Measurements from ENCODE around the gene GIPC2.
"Not testable (repeated sequence)": the region's sequence is repeated elsewhere in the genome, so short reads cannot be mapped to it uniquely, and the experiment has no call there.

GIPC2 gene

GRCh38 chr1:78045926-78046778 lies at the start of gene GIPC2:
Gene GIPC2, plus strand, starts transcription at chr1:78045966. Its CDS starts 129 bp downstream, at chr1:78046095.
- TF ChIP-seq CTCF (IDR thresholded peaks at IDR 0.05), result no peak
- no peak for DNase-seq (ENCODE audit: low spot score)
- H3K4me3 ChIP-seq, result peak within 1 kb of the TSS; percentile 85
- peak within 1 kb of the TSS; percentile 61 to 75 for H3K27ac ChIP-seq

- H3K4me3 ChIP-seq, result no peak overlapping the region
- DNase-seq (ENCODE audit: low spot score), result no peak
- no peak for TF ChIP-seq CTCF (IDR thresholded peaks at IDR 0.05)
- H3K27ac ChIP-seq, result no peak overlapping the region
Measured at GRCh38 chr1:77996734-77997133, 49.0 kb upstream of the GIPC2 start.

- H3K27ac ChIP-seq; DNase-seq (ENCODE audit: low spot score); H3K4me3 ChIP-seq: not testable (repeated sequence)
Measured at GRCh38 chr1:78000536-78000935, 45.2 kb upstream of the GIPC2 start.

- Histone ChIP-seq H3K27ac (peak overlapping the region; percentile 88 to 89), H3K4me3 (no peak overlapping the region)
- TF ChIP-seq CTCF (IDR thresholded peaks at IDR 0.05), result no peak
- no peak for DNase-seq (ENCODE audit: low spot score)
Measured at GRCh38 chr1:78003070-78003746, 42.6 kb upstream of the GIPC2 start.

- peak overlapping the region; percentile 74 for H3K4me3 ChIP-seq
- no peak for DNase-seq (ENCODE audit: low spot score)
- H3K27ac ChIP-seq, result peak overlapping the region; percentile 88 to 89
- TF ChIP-seq CTCF (IDR thresholded peaks at IDR 0.05), result no peak
Measured at GRCh38 chr1:78003882-78004718, 41.7 kb upstream of the GIPC2 start.

GRCh38 chr1:78004719-78005447 lies 40.9 kb upstream of the GIPC2 start, which contains the start of gene DNAJB4:
Gene DNAJB4, plus strand, starts transcription at chr1:78004939. Its CDS starts 172 bp downstream, at chr1:78005111.
- Histone ChIP-seq H3K4me3 (peak within 1 kb of the TSS; percentile 74), H3K27ac (peak within 1 kb of the TSS; percentile 88 to 89)
- no peak for DNase-seq (ENCODE audit: low spot score)
- TF ChIP-seq CTCF (IDR thresholded peaks at IDR 0.05), result no peak
